ENCODE data around the gene CTSF. TPM values are rescaled to one million over a fixed set of nuclear protein-coding genes. Genes with fewer than 3 reads are reported as not detected.
A peak's percentile ranks its signal among the peaks of the same experiment; 100 is the strongest.
"Not testable (repeated sequence)": the region's sequence is repeated elsewhere in the genome, so short reads cannot be mapped to it uniquely, and the experiment has no call there.

Gene CTSF
- total RNA-seq, 1 experiment from 2014 or later = 0.98 TPM

DNA sequence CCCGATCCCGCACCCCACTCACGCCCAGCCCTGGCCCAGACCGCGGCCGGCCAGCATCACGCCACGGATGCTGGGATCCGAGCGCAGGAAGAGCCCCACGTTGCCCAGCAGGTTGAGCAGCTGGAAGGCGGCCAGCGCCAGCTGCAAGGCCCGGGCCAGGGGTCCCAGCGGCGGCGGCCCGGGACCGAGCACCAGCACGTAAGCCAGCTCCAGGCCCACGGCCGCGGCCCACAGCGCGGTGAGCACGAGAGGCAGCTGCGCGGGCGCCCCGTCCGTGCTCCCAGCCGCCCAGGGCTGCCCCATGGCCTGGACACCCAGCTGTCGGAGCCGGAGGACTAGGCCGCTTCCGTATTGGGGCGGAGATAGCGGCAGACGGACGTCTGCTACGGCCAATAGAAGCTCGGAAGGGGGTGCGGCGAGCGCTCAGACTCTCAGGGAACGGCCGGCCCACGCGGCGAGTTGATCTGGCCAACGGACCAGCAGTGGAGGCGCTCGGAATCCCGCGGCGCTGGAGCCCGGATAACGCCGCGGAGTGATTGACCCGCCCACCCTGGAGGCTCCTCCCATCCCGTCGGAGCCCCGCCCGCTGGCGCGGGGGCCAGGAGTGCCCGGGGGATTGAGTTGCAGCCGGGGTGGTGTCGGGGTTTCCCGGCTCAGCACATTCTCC is 22.6 kb downstream of the CTSF start, which contains the start of gene ZDHHC24:
Gene ZDHHC24, minus strand, starts transcription at position 348 of the 667 bp plus-strand sequence. Its CDS starts 45 bp downstream, at position 303.
- H2BK120ac ChIP-seq (ENCODE audit: low read depth, low read length, poor library complexity, severe bottlenecking) = no peak within 1 kb of the TSS
- no peaks in the 10 kb centered on the region for H3K4me1 ChIP-seq (ENCODE audit: insufficient read depth, low read length)
- no peak within 1 kb of the TSS for H3K27ac ChIP-seq (ENCODE audit: insufficient read length, low read depth, low read length)
- no peak within 1 kb of the TSS for H2BK12ac ChIP-seq (ENCODE audit: insufficient read length, low read depth, low read length)
- no peaks in the 10 kb centered on the region for H3K9me3 ChIP-seq (ENCODE audit: control insufficient read depth, low read depth, low read length)
- H2BK15ac ChIP-seq (ENCODE audit: low read depth, low read length) = no peak within 1 kb of the TSS
- H3T11ph ChIP-seq (ENCODE audit: low read length) = no peak within 1 kb of the TSS
- no peak within 1 kb of the TSS for H4K8ac ChIP-seq (replicated peaks; ENCODE audit: insufficient read length, low read depth, low read length)
- H2AK5ac ChIP-seq (ENCODE audit: insufficient read length, low read length) = no peak within 1 kb of the TSS
- H3K9me3 Mint-ChIP-seq = no peaks in the 10 kb centered on the region
- H3K4ac ChIP-seq (ENCODE audit: low read depth, low read length) = no peak within 1 kb of the TSS
- no peak within 1 kb of the TSS for H2BK20ac ChIP-seq (ENCODE audit: low read depth, low read length, poor library complexity, severe bottlenecking)
- no CpG with 5 or more reads among the region's 71 CpGs for WGBS (ENCODE audit: extremely low coverage, insufficient read length, low lambda C conversion rate)
- H3K79me1 ChIP-seq (ENCODE audit: insufficient read depth, low read depth, low read length, poor library complexity, severe bottlenecking) = no peaks in the 10 kb centered on the region
- peak within 1 kb of the TSS; percentile 53 for H3K18ac ChIP-seq (ENCODE audit: insufficient read length, low read depth, low read length)
- H3K4me2 ChIP-seq (ENCODE audit: insufficient read depth, insufficient read length, low read length) = peak within 1 kb of the TSS; percentile 57
- no peaks in the 10 kb centered on the region for H3K23me2 ChIP-seq (ENCODE audit: insufficient read length, low read depth, low read length, poor library complexity, severe bottlenecking)
- no peak within 1 kb of the TSS for H2AFZ ChIP-seq (ENCODE audit: low read length)
- peak within 1 kb of the TSS; percentile 61; the same call in 1 of the 2 replicates for H3K14ac ChIP-seq (ENCODE audit: insufficient read depth, low read length)
- H3K56ac ChIP-seq (ENCODE audit: insufficient read length, low read depth, low read length) = no peak within 1 kb of the TSS
- TF ChIP-seq, protein P1, sequence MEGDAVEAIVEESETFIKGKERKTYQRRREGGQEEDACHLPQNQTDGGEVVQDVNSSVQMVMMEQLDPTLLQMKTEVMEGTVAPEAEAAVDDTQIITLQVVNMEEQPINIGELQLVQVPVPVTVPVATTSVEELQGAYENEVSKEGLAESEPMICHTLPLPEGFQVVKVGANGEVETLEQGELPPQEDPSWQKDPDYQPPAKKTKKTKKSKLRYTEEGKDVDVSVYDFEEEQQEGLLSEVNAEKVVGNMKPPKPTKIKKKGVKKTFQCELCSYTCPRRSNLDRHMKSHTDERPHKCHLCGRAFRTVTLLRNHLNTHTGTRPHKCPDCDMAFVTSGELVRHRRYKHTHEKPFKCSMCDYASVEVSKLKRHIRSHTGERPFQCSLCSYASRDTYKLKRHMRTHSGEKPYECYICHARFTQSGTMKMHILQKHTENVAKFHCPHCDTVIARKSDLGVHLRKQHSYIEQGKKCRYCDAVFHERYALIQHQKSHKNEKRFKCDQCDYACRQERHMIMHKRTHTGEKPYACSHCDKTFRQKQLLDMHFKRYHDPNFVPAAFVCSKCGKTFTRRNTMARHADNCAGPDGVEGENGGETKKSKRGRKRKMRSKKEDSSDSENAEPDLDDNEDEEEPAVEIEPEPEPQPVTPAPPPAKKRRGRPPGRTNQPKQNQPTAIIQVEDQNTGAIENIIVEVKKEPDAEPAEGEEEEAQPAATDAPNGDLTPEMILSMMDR (conservative IDR thresholded peaks at IDR 0.05) = no peak
- H2BK5ac ChIP-seq (ENCODE audit: insufficient read length, low read length) = no peak within 1 kb of the TSS
- H3K27ac Mint-ChIP-seq = peak within 1 kb of the TSS; percentile 50 to 90 (median 82); a peak in 4 of 7 replicates
- H4K20me1 ChIP-seq (ENCODE audit: control insufficient read depth, insufficient read depth, insufficient read length) = no peaks in the 10 kb centered on the region
- H3K79me2 ChIP-seq (ENCODE audit: insufficient read depth, low read length) = no peaks in the 10 kb centered on the region
- H3K27me3 ChIP-seq (ENCODE audit: insufficient read depth, low read length) = no peaks in the 10 kb centered on the region
- H3K4me3 Mint-ChIP-seq = peak within 1 kb of the TSS; percentile 82 to 85
- peaks cover 0 to 35% (median 27%) of the 10 kb centered on the region in 3 experiments for H3K36me3 Mint-ChIP-seq (ENCODE audit: insufficient read depth in 1 of 3, low read depth in 3 of 3)
- peaks cover 37 to 38% of the 10 kb centered on the region in 2 experiments for H3K4me1 Mint-ChIP-seq
- no peaks in the 10 kb centered on the region; the same call in 1 of the 2 replicates for H3K27me3 Mint-ChIP-seq (ENCODE audit: low read depth)
- no peak within 1 kb of the TSS for H3K23ac ChIP-seq (ENCODE audit: insufficient read length, low read depth, low read length)
- H4K91ac ChIP-seq (ENCODE audit: insufficient read length, low read depth, low read length) = no peak within 1 kb of the TSS
- DNase-seq = peak; percentile 97
- no peak within 1 kb of the TSS for H4K5ac ChIP-seq (ENCODE audit: insufficient read length, low read depth, low read length)
- H3K9ac ChIP-seq (ENCODE audit: extremely low read depth, insufficient read length, low read length) = peak within 1 kb of the TSS; percentile 56

DNA sequence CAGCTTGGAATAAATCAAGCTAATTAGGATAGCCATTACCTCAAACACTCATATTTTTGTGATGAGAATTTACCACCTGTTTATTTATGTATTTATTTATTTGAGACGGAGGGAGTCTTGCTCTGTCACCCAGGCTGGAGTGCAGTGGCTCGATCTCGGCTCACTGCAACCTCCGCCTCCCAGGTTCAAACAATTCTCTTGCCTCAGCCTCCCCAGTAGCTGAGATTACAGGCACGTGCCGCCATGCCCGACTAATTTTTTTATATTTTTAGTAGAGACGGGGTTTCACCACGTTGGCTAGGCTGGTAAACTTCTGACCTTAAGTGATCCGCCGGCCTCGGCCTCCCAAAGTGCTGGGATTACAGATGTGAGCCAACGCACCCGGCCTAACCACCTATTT is 23.5 kb downstream of the CTSF start:
- no CpG with 5 or more reads among the region's 14 CpGs for WGBS (ENCODE audit: extremely low coverage, insufficient read length, low lambda C conversion rate)
- not testable (repeated sequence) for H3K27me3 Mint-ChIP-seq (ENCODE audit: low read depth); H3K79me1 ChIP-seq (ENCODE audit: insufficient read depth, low read depth, low read length, poor library complexity, severe bottlenecking); H3K14ac ChIP-seq (ENCODE audit: insufficient read depth, low read length); H3K4me1 ChIP-seq (ENCODE audit: insufficient read depth, low read length); H2BK12ac ChIP-seq (ENCODE audit: insufficient read length, low read depth, low read length); H2BK20ac ChIP-seq (ENCODE audit: low read depth, low read length, poor library complexity, severe bottlenecking); H4K8ac ChIP-seq (replicated peaks; ENCODE audit: insufficient read length, low read depth, low read length); H2AFZ ChIP-seq (ENCODE audit: low read length); H3K9ac ChIP-seq (ENCODE audit: extremely low read depth, insufficient read length, low read length); H3K18ac ChIP-seq (ENCODE audit: insufficient read length, low read depth, low read length); H3K9me3 ChIP-seq (ENCODE audit: control insufficient read depth, low read depth, low read length); H4K91ac ChIP-seq (ENCODE audit: insufficient read length, low read depth, low read length); H3K23ac ChIP-seq (ENCODE audit: insufficient read length, low read depth, low read length); H3K27ac ChIP-seq (ENCODE audit: insufficient read length, low read depth, low read length); H4K20me1 ChIP-seq (ENCODE audit: control insufficient read depth, insufficient read depth, insufficient read length); H2BK120ac ChIP-seq (ENCODE audit: low read depth, low read length, poor library complexity, severe bottlenecking); H3K56ac ChIP-seq (ENCODE audit: insufficient read length, low read depth, low read length); H2BK15ac ChIP-seq (ENCODE audit: low read depth, low read length); DNase-seq; H2AK5ac ChIP-seq (ENCODE audit: insufficient read length, low read length); H3K27ac Mint-ChIP-seq; H3K4ac ChIP-seq (ENCODE audit: low read depth, low read length); H4K5ac ChIP-seq (ENCODE audit: insufficient read length, low read depth, low read length); H3K23me2 ChIP-seq (ENCODE audit: insufficient read length, low read depth, low read length, poor library complexity, severe bottlenecking); H3K9me3 Mint-ChIP-seq; H3K27me3 ChIP-seq (ENCODE audit: insufficient read depth, low read length); H3T11ph ChIP-seq (ENCODE audit: low read length); H3K79me2 ChIP-seq (ENCODE audit: insufficient read depth, low read length); H2BK5ac ChIP-seq (ENCODE audit: insufficient read length, low read length)
- H3K4me1 Mint-ChIP-seq = peaks cover 37 to 38% of the 10 kb centered on the region in 2 experiments
- peak overlapping the region; percentile 57 for H3K4me2 ChIP-seq (ENCODE audit: insufficient read depth, insufficient read length, low read length)
- peak overlapping the region; percentile 79 to 82 for H3K4me3 Mint-ChIP-seq
- peaks cover 0 to 28% (median 25%) of the 10 kb centered on the region in 3 experiments for H3K36me3 Mint-ChIP-seq (ENCODE audit: insufficient read depth in 1 of 3, low read depth in 3 of 3)
